ENCODE results near the gene ATRNL1.
"Not testable (repeated sequence)": the region's sequence is repeated elsewhere in the genome, so short reads cannot be mapped to it uniquely, and the experiment has no call there.

The ATRNL1 gene

DNA sequence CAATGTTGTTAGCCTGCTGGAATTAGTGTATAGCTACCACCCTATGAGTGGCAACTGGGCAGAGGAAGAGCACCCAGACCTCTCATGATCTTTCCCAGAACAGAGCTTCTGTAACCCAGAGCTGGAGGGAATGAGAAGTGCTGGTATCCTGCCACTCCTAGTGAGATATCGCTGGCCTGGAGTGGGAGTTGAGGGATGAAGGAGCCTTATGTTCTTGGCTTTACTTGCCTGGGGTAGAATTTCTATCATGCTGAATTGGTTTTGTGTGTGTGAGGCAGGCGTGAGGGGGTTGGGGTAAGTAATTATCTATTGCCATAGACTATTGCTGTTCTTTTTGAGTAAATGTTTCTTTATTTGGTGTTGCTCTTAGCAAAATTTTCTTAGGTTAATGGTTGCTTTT, 146.6 kb downstream of the ATRNL1 start:
- Histone ChIP-seq H3K4me3 (ENCODE audit: low read depth, low read length) (no peak overlapping the region), H3K27me3 (replicated peaks) (no peaks in the 10 kb centered on the region), H3K27ac (no peak overlapping the region), H3K36me3 (replicated peaks) (no peaks in the 10 kb centered on the region)
- DNase-seq: no peak
- TF ChIP-seq, protein P1, sequence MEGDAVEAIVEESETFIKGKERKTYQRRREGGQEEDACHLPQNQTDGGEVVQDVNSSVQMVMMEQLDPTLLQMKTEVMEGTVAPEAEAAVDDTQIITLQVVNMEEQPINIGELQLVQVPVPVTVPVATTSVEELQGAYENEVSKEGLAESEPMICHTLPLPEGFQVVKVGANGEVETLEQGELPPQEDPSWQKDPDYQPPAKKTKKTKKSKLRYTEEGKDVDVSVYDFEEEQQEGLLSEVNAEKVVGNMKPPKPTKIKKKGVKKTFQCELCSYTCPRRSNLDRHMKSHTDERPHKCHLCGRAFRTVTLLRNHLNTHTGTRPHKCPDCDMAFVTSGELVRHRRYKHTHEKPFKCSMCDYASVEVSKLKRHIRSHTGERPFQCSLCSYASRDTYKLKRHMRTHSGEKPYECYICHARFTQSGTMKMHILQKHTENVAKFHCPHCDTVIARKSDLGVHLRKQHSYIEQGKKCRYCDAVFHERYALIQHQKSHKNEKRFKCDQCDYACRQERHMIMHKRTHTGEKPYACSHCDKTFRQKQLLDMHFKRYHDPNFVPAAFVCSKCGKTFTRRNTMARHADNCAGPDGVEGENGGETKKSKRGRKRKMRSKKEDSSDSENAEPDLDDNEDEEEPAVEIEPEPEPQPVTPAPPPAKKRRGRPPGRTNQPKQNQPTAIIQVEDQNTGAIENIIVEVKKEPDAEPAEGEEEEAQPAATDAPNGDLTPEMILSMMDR (IDR thresholded peaks at IDR 0.05; ENCODE audit: low read depth, low read length, missing control alignments): no peak
- in situ Hi-C loops (cut with HindIII; ENCODE audit: low pct_ligation_motif_present, low sequenced_read_pairs): no loop called here

DNA sequence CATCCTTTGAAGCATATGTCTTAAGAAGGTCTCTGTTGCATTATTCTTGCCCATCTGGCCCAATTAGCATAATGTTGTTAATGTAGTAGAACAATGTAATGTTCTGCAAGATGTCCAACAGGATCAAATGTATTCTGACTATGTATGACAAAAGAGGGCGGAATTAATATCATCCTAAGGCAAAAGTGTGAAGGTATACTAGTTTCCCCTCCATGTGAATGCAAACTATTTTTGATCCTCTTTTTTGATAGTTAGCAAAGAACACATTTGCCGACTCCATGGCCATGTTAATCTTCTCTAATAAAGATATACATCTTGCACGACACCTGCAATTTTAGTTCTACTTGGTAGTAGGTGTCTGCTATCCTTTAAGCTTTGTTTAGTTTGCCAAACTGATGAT, 157.6 kb downstream of the ATRNL1 start:
- no peaks in the 10 kb centered on the region for H3K27me3 ChIP-seq (replicated peaks)
- no peaks in the 10 kb centered on the region for H3K36me3 ChIP-seq (replicated peaks)
- H3K27ac ChIP-seq: no peak overlapping the region
- in situ Hi-C loops (cut with HindIII; ENCODE audit: low pct_ligation_motif_present, low sequenced_read_pairs): no loop called here
- no peak for DNase-seq
- no peak overlapping the region for H3K4me3 ChIP-seq (ENCODE audit: low read depth, low read length)
- TF ChIP-seq, protein P1 (IDR thresholded peaks at IDR 0.05; ENCODE audit: low read depth, low read length, missing control alignments): no peak

- H3K27ac ChIP-seq; H3K27me3 ChIP-seq (replicated peaks); DNase-seq; H3K36me3 ChIP-seq (replicated peaks); in situ Hi-C loops (cut with HindIII; ENCODE audit: low pct_ligation_motif_present, low sequenced_read_pairs); H3K4me3 ChIP-seq (ENCODE audit: low read depth, low read length): not testable (repeated sequence)
Observed at GRCh38 chr10:115253765-115254164, 160.6 kb downstream of the ATRNL1 start.

DNA sequence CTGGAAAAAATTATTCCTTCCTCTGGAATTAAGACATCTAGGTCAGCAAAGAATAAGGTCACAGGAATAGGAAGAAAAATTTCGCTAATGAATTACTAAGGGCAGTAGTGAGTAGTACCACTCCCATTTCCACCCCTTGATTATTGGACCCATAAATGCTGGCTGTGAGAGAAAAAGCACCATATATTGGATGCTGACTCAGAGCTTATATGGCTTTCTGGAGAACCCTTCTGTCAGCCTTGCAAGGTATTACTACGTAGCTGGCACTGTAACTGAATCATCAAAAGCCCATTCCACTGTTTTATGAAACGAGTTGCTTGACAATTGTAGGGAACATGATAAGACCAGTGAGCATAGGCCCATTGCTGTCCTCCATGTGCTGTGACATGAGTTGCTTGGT, 179.3 kb downstream of the ATRNL1 start:
- TF ChIP-seq, protein P1 (IDR thresholded peaks at IDR 0.05; ENCODE audit: low read depth, low read length, missing control alignments): no peak
- H3K4me3 ChIP-seq (ENCODE audit: low read depth, low read length): no peak overlapping the region
- no peaks in the 10 kb centered on the region for H3K27me3 ChIP-seq (replicated peaks)
- in situ Hi-C loops (cut with HindIII; ENCODE audit: low pct_ligation_motif_present, low sequenced_read_pairs): no loop called here
- no peak for DNase-seq
- no peaks in the 10 kb centered on the region for H3K36me3 ChIP-seq (replicated peaks)
- no peak overlapping the region for H3K27ac ChIP-seq

DNA sequence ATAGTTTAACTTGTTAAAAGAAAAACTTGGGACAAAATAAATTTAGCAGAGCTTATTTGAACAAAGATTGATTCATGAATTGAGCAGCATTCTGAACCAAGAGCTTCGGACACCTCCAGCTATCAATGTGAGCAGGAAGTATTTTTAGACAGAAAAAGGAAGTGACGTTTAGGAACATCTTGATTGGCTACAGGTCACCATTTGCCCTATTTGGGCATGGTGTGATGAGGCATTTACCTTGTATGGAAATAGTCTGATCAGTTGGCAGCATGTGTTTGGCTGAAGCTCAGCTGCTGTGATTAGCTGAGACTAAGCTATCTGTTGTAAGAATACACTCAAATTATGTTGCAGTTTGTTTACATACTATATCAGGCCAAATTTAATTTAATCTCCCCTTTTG, 185.1 kb downstream of the ATRNL1 start:
- H3K36me3 ChIP-seq (replicated peaks): no peaks in the 10 kb centered on the region
- DNase-seq: no peak
- in situ Hi-C loops (cut with HindIII; ENCODE audit: low pct_ligation_motif_present, low sequenced_read_pairs): no loop called here
- H3K27ac ChIP-seq: no peak overlapping the region
- TF ChIP-seq, protein P1 (IDR thresholded peaks at IDR 0.05; ENCODE audit: low read depth, low read length, missing control alignments): no peak
- no peaks in the 10 kb centered on the region for H3K27me3 ChIP-seq (replicated peaks)
- H3K4me3 ChIP-seq (ENCODE audit: low read depth, low read length): no peak overlapping the region

- Histone ChIP-seq H3K27ac (no peak overlapping the region), H3K36me3 (replicated peaks) (no peaks in the 10 kb centered on the region), H3K27me3 (replicated peaks) (no peaks in the 10 kb centered on the region), H3K4me3 (ENCODE audit: low read depth, low read length) (no peak overlapping the region)
- TF ChIP-seq, protein P1 (IDR thresholded peaks at IDR 0.05; ENCODE audit: low read depth, low read length, missing control alignments): no peak
- in situ Hi-C loops (cut with HindIII; ENCODE audit: low pct_ligation_motif_present, low sequenced_read_pairs): no loop called here
- DNase-seq: no peak
Observed at GRCh38 chr10:115295213-115295805, 202.1 kb downstream of the ATRNL1 start.
